CD4-positive, alpha-beta T cell (primary cell): ENCODE measurements around the gene MSRB2. TPM values are rescaled to one million over a fixed set of nuclear protein-coding genes. Genes with fewer than 3 reads are reported as not detected.
A peak's percentile ranks its signal among the peaks of the same experiment; 100 is the strongest.

Experiments used
- ATAC-seq: fragments of 200-7000 bp; cut with Tn5 transposase; one replicate; pipeline ENCODE4 v1.10.0; 2022; ENCODE audit warnings: mild to moderate bottlenecking; ENCODE audit not compliant: poor library complexity
- CTCF ChIA-PET: fragments of 350-600 bp; sonication (Branson Sonifier 250); formaldehyde crosslinking; loops from one replicate; lab custom pipeline; 2021; ENCODE audit warnings: antibody characterized with exemption, inconsistent platforms; lab: Charles Lee
- POLR2A ChIA-PET: fragments of 350-600 bp; sonication (Branson Sonifier 250); formaldehyde crosslinking; loops from one replicate; lab custom pipeline; 2021; ENCODE audit warnings: antibody characterized with exemption, inconsistent platforms; lab: Charles Lee
- DNase-seq, 14 experiments: peaks; one replicate each; pipeline ENCODE4 v3.0.0-alpha.2; 2013 to 2020; ENCODE audit warnings: mixed read lengths in 2 of 14
- H3K27ac ChIP-seq, 2 donors: one replicate each; pipeline versions ENCODE4 v1.5.1 to v1.7.0; 2013; ENCODE audit warnings: low read length in 2 of 2, low read depth in 1 of 2, mild to moderate bottlenecking in 1 of 2
- H3K27me3 ChIP-seq, 2 experiments: 1 replicate in 1 of 2; 2 replicates in 1 of 2; pipeline versions ENCODE4 v1.6.1 to v1.7.0; 2013; ENCODE audit warnings: low read length in 2 of 2, control low read depth in 1 of 2, mild to moderate bottlenecking in 1 of 2, moderate library complexity in 1 of 2; ENCODE audit not compliant: insufficient read depth in 2 of 2, control insufficient read depth in 1 of 2
- H3K36me3 ChIP-seq: one replicate; pipeline ENCODE4 v1.6.1; 2013; ENCODE audit warnings: low read length, control low read depth; ENCODE audit not compliant: insufficient read depth
- H3K4me1 ChIP-seq: one replicate; pipeline ENCODE4 v1.6.1; 2013; ENCODE audit warnings: low read length, control low read depth; ENCODE audit not compliant: insufficient read depth
- H3K4me3 ChIP-seq: one replicate; pipeline ENCODE4 v1.5.1; 2013; ENCODE audit warnings: mild to moderate bottlenecking, low read length, moderate library complexity
- H3K9me3 ChIP-seq, 2 experiments: 1 replicate in 1 of 2; 2 replicates in 1 of 2; pipeline versions ENCODE4 v1.6.1 to v1.7.0; 2013; ENCODE audit warnings: low read length in 2 of 2, mild to moderate bottlenecking in 2 of 2, control low read depth in 1 of 2, moderate library complexity in 1 of 2; ENCODE audit not compliant: control insufficient read depth in 1 of 2, insufficient read depth in 1 of 2
- H3K27ac Mint-ChIP-seq: one replicate; pipeline ENCODE4 v1.8.0; 2020; ENCODE audit warnings: mixed read lengths
- H3K27me3 Mint-ChIP-seq: one replicate; pipeline ENCODE4 v1.8.0; 2021; ENCODE audit warnings: mixed read lengths
- H3K36me3 Mint-ChIP-seq: one replicate; pipeline ENCODE4 v1.8.0; 2021; ENCODE audit warnings: low read depth, mixed read lengths
- H3K4me1 Mint-ChIP-seq: one replicate; pipeline ENCODE4 v1.8.0; 2021; ENCODE audit warnings: low read depth, mixed read lengths
- H3K4me3 Mint-ChIP-seq: one replicate; pipeline ENCODE4 v1.8.0; 2020; ENCODE audit warnings: mild to moderate bottlenecking, mixed read lengths
- H3K9me3 Mint-ChIP-seq: one replicate; pipeline ENCODE4 v1.8.0; 2020; ENCODE audit warnings: mixed read lengths
- intact Hi-C, 2 experiments: fragments of 100-400 bp; cut with DNase I in 1 of 2; cut with micrococcal nuclease in 1 of 2; formaldehyde crosslinking; loops; one replicate each; pipeline versions ENCODE4 v1.15.1 to v1.9.0; 2023 to 2025; cut with DNase I, micrococcal nuclease
- total RNA-seq, 174 experiments: library from RNA in 2 of 174; stranded (reverse) in 2 of 174; gene quantifications; one replicate each; pipeline ENCODE4 v1.2.3 and lab custom pipeline; 2021 to 2026
- TF ChIP-seq, protein P1 (sequence below): fragments of 200-600 bp; IDR thresholded peaks from one replicate; pipeline ENCODE4 v1.8.0; 2022; ENCODE audit warnings: antibody characterized with exemption, mild to moderate bottlenecking

The MSRB2 gene
- total RNA-seq, 2 experiments from 2014 or later: 0.66 to 1.4 TPM

DNA sequence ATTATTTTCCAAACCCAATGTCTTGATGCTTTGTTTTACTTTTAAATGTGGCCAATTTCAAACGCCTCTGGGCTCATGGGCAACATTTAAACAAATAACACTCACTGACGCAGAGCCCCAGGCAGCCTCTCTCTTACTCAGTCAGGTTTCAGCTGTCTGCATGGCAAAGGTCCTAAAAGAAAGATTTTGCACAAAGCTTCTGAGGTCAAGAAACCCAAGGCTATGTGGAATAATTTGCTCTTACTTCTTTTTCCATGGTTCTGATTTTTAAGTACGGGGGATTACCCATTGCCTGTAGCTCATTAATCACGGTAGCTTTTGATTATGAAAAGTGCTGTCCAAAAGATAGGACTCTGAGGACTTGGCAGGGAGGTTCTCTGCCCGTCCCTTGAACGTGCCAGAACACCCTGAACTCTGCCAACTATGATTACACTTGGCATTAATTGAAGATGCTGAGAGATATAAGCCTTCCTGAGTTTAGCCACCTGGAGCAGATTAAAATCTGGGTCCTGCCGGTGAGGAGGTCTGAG, 14.1 kb upstream of the MSRB2 start:
- TF ChIP-seq, protein P1, sequence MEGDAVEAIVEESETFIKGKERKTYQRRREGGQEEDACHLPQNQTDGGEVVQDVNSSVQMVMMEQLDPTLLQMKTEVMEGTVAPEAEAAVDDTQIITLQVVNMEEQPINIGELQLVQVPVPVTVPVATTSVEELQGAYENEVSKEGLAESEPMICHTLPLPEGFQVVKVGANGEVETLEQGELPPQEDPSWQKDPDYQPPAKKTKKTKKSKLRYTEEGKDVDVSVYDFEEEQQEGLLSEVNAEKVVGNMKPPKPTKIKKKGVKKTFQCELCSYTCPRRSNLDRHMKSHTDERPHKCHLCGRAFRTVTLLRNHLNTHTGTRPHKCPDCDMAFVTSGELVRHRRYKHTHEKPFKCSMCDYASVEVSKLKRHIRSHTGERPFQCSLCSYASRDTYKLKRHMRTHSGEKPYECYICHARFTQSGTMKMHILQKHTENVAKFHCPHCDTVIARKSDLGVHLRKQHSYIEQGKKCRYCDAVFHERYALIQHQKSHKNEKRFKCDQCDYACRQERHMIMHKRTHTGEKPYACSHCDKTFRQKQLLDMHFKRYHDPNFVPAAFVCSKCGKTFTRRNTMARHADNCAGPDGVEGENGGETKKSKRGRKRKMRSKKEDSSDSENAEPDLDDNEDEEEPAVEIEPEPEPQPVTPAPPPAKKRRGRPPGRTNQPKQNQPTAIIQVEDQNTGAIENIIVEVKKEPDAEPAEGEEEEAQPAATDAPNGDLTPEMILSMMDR: no peak
- peaks cover 16 to 35% of the 10 kb centered on the region in 2 experiments for H3K27me3 ChIP-seq
- no peak overlapping the region for H3K4me3 ChIP-seq
- Mint-ChIP-seq H3K27me3 (peaks cover 44% of the 10 kb centered on the region), H3K9me3 (no peaks in the 10 kb centered on the region), H3K36me3 (no peaks in the 10 kb centered on the region), H3K27ac (no peak overlapping the region), H3K4me1 (no peaks in the 10 kb centered on the region), H3K4me3 (no peak overlapping the region)
- ChIA-PET POLR2A (no interaction called here), CTCF (no interaction called here)
- no peaks in the 10 kb centered on the region for H3K36me3 ChIP-seq
- no peaks in the 10 kb centered on the region for H3K9me3 ChIP-seq
- H3K27ac ChIP-seq: no peak overlapping the region
- no peak for DNase-seq
- ATAC-seq: no peak
- intact Hi-C loops: no loop called here
- H3K4me1 ChIP-seq: no peaks in the 10 kb centered on the region

DNA sequence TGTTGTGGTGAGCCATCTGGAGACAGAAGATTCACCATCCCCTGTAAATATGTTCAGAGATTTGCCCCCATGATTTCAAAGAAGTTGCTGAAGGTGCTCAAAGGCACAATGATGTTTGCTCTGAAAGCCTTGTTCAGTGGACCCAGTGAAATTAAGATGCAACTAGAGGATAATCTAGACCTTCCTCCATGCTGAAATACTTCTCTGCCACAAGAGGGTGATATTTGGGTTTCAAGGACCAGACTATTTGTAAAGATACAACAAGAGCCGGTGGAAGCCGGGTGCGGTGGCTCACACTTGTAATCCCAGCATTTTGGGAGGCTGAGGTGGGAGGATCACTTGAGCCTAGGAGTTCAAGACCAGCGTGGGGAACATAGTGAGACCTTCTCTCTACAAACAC, 13.5 kb upstream of the MSRB2 start:
- intact Hi-C loops: no loop called here
- Mint-ChIP-seq H3K27me3 (peaks cover 41% of the 10 kb centered on the region), H3K4me1 (no peaks in the 10 kb centered on the region)

DNA sequence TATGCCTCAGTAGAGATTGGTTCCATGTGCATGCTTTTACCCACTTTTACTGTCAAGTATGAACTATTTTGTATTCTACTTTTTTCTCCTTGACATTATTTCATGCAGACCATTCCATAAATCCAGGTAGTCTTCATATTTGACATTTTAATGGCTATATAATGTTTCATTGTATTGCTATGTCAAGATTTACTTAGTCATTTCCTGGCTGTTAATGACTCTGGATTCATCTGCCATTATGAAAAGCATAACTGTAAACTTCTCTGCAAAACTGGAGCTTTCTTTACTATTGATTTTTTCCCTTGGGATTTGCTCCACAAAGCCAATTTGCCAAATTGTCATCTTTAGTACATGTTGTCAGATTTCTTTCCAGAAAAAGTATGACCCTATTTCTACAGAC, 6.8 kb upstream of the MSRB2 start:
- Histone ChIP-seq H3K27me3 (no peaks in the 10 kb centered on the region), H3K27ac (no peak overlapping the region), H3K4me1 (no peaks in the 10 kb centered on the region), H3K4me3 (no peak overlapping the region), H3K9me3 (no peaks in the 10 kb centered on the region), H3K36me3 (no peaks in the 10 kb centered on the region)
- Mint-ChIP-seq H3K27me3 (no peaks in the 10 kb centered on the region), H3K4me1 (no peaks in the 10 kb centered on the region), H3K27ac (no peak overlapping the region), H3K4me3 (no peak overlapping the region), H3K36me3 (no peaks in the 10 kb centered on the region), H3K9me3 (peaks cover 6% of the 10 kb centered on the region)
- ATAC-seq: no peak
- CTCF ChIA-PET: no interaction called here
- POLR2A ChIA-PET: no interaction called here
- TF ChIP-seq, protein P1: no peak
- DNase-seq: no peak
- intact Hi-C loops: no loop called here

More for the DNA sequence above, 13.5 kb upstream of the MSRB2 start:
- H3K27me3 ChIP-seq: peaks cover 15 to 30% of the 10 kb centered on the region in 2 experiments
- H3K4me3 ChIP-seq: no peak overlapping the region
- Mint-ChIP-seq H3K4me3 (no peak overlapping the region), H3K36me3 (no peaks in the 10 kb centered on the region), H3K9me3 (no peaks in the 10 kb centered on the region), H3K27ac (no peak overlapping the region)
- no peaks in the 10 kb centered on the region for H3K4me1 ChIP-seq
- H3K9me3 ChIP-seq: no peaks in the 10 kb centered on the region
- peak in 2 of 14 experiments; percentile 3 to 8 for DNase-seq
- TF ChIP-seq, protein P1: no peak
- H3K27ac ChIP-seq: no peak overlapping the region
- ChIA-PET POLR2A (no interaction called here), CTCF (no interaction called here)
- no peak for ATAC-seq
- no peaks in the 10 kb centered on the region for H3K36me3 ChIP-seq
